HG03565 (cell line): ENCODE measurements around the gene KCNE2.
"Not testable (repeated sequence)": the region's sequence is repeated elsewhere in the genome, so short reads cannot be mapped to it uniquely, and the experiment has no call there.

Experiments used
- ATAC-seq: cut with Tn5 transposase; IDR thresholded peaks from one replicate; pipeline ENCODE4 v1.9.1; 2021; ENCODE audit warnings: mild to moderate bottlenecking, moderate library complexity; ENCODE audit not compliant: unreplicated experiment

The KCNE2 gene

GRCh38 chr21:34352556-34352955 is 11.2 kb upstream of the KCNE2 start:
- no peak for ATAC-seq

DNA sequence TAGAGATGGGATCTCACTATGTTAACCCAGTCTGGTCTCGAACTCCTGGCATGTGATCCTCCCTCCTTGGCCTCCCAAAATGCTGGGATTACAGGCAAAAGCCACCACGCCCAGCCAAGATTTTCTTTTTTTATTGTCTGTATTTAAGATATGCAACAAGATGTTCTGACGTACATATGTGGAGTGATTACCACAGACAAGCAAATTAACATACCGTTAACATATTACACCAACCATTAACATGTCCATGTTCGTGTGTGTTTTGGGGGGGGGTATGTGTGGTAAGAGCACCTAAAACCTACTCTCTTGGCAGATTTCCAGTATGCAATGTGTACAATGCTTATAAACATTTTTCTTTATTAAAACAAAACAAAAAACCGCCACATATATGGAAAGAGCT is 10.6 kb upstream of the KCNE2 start:
- no peak for ATAC-seq

DNA sequence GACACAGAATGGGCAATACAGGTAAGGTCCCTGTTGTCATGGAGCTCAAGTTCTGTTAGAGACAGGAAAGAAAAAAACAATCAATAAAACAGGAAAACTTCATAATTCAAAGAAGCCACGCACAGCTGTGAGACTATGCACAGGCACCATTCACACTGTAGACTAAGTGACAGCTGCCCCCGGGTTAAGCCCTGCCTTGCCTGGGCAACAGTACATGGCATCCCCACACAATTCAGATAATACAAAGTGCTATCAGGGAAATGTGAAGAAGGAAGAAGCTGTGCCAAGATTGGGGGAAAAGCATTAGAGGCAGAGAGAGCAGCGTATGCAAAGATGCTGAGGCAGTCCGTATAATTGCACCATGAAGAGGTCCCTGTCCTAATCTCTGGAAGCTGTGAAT is 9.0 kb upstream of the KCNE2 start:
- no peak for ATAC-seq

DNA sequence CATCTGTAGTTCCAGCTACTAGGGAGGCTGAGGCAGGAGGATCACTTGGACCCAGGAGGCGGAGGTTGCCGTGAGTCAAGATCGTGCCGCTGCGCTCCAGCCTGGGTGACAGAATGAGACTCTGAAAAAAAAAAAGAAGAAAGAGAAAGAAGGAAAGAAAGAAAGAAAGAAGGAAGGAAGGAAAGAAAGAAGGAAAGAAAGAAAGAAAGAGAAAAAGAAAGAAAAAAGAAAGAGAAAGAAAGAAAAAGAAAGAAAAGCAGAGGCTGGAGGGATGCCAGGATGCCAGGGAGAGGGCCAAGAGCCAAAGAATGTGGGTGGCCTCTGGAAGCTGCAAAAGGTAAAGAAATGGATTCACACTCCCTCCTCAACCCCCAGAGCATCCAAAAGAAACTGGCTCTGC is 8.2 kb upstream of the KCNE2 start:
- no peak for ATAC-seq

- no peak for ATAC-seq
Observed at GRCh38 chr21:34357889-34358288, 5.9 kb upstream of the KCNE2 start.

- no peak for ATAC-seq
Observed at GRCh38 chr21:34358866-34359265, 4.9 kb upstream of the KCNE2 start.

GRCh38 chr21:34360488-34361241 is 3.1 kb upstream of the KCNE2 start:
- ATAC-seq, result no peak

GRCh38 chr21:34362136-34362444 is 1.7 kb upstream of the KCNE2 start:
- ATAC-seq, result no peak

DNA sequence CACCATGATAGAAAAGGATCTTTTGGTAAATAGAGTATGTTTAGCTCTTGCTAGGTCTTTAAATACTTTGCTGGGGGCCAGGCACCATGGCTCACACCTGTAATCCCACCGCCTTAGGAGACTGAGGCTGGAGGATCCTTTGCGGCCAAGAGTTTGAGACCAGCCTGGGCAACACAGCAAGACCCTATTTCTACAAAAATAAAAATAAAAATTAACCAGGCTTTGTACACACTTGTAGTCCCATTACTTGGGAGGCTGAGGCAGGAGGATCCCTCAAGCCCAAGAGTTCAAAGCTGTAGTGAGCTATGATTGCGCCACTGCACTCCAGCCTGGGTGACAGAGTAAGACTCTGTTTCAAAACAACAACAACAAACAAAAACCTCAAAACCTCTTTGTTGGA is 1.1 kb upstream of the KCNE2 start:
- no peak for ATAC-seq

DNA sequence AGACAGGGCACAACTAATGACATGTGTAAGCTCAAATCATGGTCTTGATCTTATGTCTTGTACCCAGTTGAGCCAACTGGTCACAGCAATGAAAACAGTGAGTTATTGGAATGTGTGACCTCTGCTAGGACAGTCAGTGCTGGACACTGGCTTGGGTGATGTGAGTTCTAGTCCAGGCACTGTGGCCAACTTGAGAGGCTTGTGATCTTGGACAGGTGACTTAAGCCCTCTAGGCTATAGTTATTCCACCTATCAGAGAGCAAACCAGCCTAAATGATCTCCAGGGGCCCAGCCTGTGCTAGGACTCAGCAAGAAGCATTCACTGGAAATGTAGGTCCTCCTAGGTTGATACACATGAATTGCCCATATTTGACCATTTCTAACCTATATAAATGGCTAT is 1.1 kb downstream of the KCNE2 start:
- no peak for ATAC-seq

DNA sequence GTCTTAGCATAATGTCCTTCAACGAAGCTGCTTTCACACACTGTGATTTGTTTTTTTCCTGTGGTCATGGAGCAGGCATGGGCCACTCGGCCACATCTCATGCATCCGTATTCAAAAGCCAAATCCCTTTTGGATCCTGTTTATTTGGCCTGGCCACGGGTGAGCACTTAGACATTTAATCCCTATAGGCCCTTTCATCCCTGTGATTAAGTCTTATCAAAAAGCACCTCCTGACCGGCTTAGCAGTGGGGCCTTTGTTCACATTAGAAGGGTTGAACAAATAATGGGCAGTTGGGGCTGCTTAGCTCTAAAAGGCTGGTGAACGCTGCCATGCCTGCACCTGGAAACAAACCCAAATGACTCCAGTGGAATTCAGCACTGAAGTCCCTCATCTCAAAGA is 2.0 kb downstream of the KCNE2 start:
- no peak for ATAC-seq

GRCh38 chr21:34367320-34367935 is 3.6 kb downstream of the KCNE2 start:
- ATAC-seq, result no peak

DNA sequence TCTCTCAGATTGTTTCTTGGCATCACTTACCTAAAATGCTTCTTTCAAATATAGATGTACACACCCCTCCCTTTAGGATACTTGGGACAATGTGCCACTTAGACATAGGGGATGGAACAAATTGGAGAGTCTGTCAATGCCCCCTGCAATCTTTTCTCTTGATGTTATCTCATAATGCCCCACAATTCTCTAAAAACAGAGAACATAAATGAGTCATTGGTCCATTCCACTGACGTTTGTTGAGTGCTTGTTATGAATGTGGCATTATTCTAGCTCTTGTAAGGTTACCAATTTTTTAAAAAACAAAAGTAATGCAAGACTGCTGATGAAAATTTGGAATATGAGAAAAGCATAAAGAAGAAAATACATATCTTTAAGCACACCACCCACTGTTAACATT is 5.9 kb downstream of the KCNE2 start:
- ATAC-seq, result no peak

DNA sequence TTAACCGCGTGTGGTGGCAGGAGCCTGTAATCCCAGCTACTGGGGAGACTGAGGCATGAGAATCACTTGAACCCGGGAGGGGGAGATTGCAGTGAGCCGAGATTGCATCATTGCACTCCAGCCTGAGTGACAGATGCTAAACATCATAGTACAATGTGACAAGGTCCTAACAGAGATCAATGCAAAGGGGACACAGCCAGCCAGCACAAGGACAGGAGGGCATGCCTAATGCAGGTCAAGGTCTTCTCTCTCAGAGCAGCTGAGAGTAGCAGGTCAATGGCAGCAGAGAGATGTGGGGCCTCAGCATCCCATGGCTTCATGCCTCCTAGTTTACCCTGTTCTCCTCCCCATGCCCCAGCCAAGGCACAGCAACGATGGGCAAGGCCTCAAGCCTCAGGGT is 8.5 kb downstream of the KCNE2 start:
- no peak for ATAC-seq

- ATAC-seq, result not testable (repeated sequence)
Observed at GRCh38 chr21:34374462-34374861, 10.7 kb downstream of the KCNE2 start.

DNA sequence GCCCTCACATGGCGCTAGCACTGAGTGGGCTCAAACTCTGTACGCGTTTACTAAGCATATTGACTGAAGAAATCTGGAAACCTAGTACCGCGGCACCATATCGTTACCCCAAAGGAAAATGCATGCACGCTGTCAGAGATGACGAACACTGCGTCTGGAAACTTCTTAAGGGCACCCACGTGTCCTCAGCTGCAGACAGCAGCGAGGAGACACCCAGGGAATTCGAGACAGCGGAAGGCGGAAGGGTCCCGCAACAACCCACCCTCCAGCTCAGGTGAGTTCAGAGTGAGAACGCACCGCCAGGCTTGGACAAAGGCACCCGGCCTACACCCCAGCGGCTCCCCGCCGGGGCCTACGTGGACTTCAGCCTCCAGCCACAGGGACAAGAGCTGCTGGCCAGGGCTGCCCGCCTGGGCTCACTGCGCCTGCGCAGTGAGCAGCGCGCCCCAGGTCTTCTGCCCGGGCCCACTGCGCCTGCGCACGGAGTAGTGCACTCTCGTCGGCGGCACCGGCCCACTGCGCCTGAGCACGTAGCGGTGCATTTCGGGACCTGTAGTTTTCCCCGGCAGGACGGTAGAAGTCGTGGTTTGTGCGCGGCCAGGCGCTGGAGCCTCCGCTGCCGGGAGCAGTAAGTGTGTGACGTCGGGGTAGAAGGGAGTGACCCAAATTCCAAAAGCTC is 11.3 kb downstream of the KCNE2 start, which contains the start of gene SMIM11:
SMIM11 (plus strand) TSS at position 568 of the 679 bp plus-strand sequence. CDS start 3,998 bp downstream, outside the sequence.
- peak; percentile 80 for ATAC-seq

GRCh38 chr21:34375619-34375972 is 11.8 kb downstream of the KCNE2 start:
- peak; percentile 24 for ATAC-seq

DNA sequence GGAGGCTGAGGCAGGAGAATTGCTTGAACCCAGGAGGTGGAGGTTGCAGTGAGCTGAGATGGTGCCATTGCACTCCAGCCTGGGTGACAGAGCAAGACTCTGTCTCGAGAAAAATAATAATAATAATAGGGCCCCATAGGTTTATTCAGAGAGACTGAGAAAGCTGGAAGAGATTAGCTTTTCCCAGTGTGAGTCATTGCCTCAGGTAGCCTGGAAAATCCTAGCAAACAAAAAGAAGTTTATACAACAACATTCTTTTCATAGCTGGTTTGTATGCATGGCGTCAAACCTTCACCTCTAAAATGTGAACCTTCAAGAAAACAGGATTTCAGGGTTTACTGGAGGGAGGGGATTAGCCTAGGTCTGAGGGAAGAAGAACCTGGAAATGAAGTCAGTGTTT is 19.3 kb downstream of the KCNE2 start:
- not testable (repeated sequence) for ATAC-seq

GRCh38 chr21:34383724-34384415 is 20.1 kb downstream of the KCNE2 start:
- peak; percentile 94 for ATAC-seq

GRCh38 chr21:34400522-34400921 is 36.7 kb downstream of the KCNE2 start:
- ATAC-seq, result not testable (repeated sequence)

DNA sequence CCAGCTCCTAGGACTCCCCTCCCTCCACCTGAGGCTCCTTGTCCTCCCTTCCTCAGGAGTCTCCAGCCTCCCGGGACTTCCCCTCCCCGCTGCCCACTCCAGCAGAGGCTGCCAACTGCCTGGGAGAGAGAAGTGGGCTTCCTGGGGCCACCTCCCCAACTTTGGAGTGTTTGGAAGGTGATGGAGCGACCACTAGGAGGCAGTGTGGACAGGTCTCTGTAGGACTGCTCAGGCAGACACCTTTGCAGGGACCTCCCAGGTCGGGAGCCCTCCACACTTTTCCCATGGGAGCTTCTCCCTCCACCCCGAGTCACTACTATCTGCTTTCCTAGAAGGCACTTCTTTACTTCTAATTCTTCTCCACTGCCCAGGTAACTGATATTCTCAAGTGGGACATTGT is 40.9 kb downstream of the KCNE2 start:
- ATAC-seq, result not testable (repeated sequence)

- ATAC-seq, result not testable (repeated sequence)
Observed at GRCh38 chr21:34405686-34406085, 41.9 kb downstream of the KCNE2 start.
